Muscle of arm (tissue), 12 donors: ENCODE data around the gene SPECC1L. TPM values are rescaled to one million over a fixed set of nuclear protein-coding genes. Genes with fewer than 3 reads are reported as not detected.

Source experiments
- DNase-seq: peaks from one replicate; pipeline ENCODE4 v3.0.0-alpha.2; 2013
- polyA plus RNA-seq, 12 donors: library from polyadenylated mRNA; unstranded; fragments of 120-200 nt; gene quantifications; one replicate each; pipeline ENCODE4 v1.2.1, GENCODE V29; 2013; ENCODE audit not compliant: insufficient read length in 12 of 12

The SPECC1L gene
- polyA plus RNA-seq, 12 donors: 26.3 to 52.4 (median 29.6) TPM; not detected in 1

GRCh38 chr22:24411256-24412004 is 140.8 kb downstream of the SPECC1L start:
- DNase-seq: no peak

- DNase-seq: no peak
Observed at GRCh38 chr22:24412274-24412673, 141.6 kb downstream of the SPECC1L start.

- DNase-seq: no peak
Observed at GRCh38 chr22:24413271-24413670, 142.6 kb downstream of the SPECC1L start.

GRCh38 chr22:24413736-24414385 is 143.2 kb downstream of the SPECC1L start:
- DNase-seq: no peak

GRCh38 chr22:24414523-24414922 is 143.9 kb downstream of the SPECC1L start:
- DNase-seq: no peak

GRCh38 chr22:24414984-24415945 is 144.6 kb downstream of the SPECC1L start:
- DNase-seq: no peak

- no peak for DNase-seq
Observed at GRCh38 chr22:24416095-24416494, 145.5 kb downstream of the SPECC1L start.

- DNase-seq: no peak
Observed at GRCh38 chr22:24416611-24417010, 146.0 kb downstream of the SPECC1L start.

GRCh38 chr22:24417200-24417599 is 146.6 kb downstream of the SPECC1L start:
- DNase-seq: no peak

- no peak for DNase-seq
Observed at GRCh38 chr22:24417901-24418641, 147.4 kb downstream of the SPECC1L start.

- no peak for DNase-seq
Observed at GRCh38 chr22:24418786-24419474, 148.3 kb downstream of the SPECC1L start.

- no peak for DNase-seq
Observed at GRCh38 chr22:24419475-24419850, 148.8 kb downstream of the SPECC1L start.

GRCh38 chr22:24420072-24420976 is 149.7 kb downstream of the SPECC1L start:
- DNase-seq: no peak

GRCh38 chr22:24420977-24421343 is 150.3 kb downstream of the SPECC1L start:
- DNase-seq: no peak

GRCh38 chr22:24421428-24421931 is 150.8 kb downstream of the SPECC1L start:
- no peak for DNase-seq

GRCh38 chr22:24422102-24422665 is 151.6 kb downstream of the SPECC1L start:
- DNase-seq: no peak

GRCh38 chr22:24423519-24424000 is 152.9 kb downstream of the SPECC1L start:
- no peak for DNase-seq

- DNase-seq: no peak
Observed at GRCh38 chr22:24424001-24424900, 153.6 kb downstream of the SPECC1L start.
